ENCODE measurements around the gene SLC22A4. TPM values are rescaled to one million over a fixed set of nuclear protein-coding genes. Genes with fewer than 3 reads are reported as not detected.

SLC22A4 gene
- total RNA-seq, 2 experiments from 2014 or later = 0.10 to 0.28 TPM

DNA sequence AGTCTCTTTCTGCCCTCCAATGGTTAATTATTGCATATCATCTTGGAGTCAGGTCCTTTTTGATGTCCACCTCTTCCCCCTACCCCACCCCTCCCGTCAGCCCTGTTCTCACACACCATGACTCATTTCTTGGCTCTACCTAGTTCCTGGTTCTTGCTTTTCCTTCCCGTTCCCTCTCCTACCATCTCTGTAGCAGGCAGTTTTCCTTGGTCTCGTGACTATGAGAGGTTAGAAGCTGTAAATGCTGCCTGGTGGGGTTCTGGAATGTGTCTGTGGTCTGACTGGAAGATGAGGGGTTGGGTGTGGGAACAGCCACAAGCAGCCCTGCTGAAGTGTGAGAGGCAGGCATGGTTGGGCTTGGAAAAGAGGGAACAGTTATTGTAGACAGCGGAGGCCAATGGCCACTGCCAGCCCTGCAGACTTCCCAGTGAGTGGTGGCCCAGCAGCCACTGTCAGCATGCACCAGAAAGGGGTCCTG is 93.5 kb downstream of the SLC22A4 start:
- Mint-ChIP-seq H3K9me3 (no peaks in the 10 kb centered on the region), H3K27ac (no peak overlapping the region), H3K36me3 (ENCODE audit: low read depth) (peaks cover 4% of the 10 kb centered on the region), H3K4me1 (peaks cover 57% of the 10 kb centered on the region), H3K4me3 (no peak overlapping the region), H3K27me3 (no peaks in the 10 kb centered on the region)
- no peak for DNase-seq
- ChIA-PET POLR2A (interaction anchor here (1.3 to 12.1 kb wide), 6 partner anchors 9 to 111 kb away, joined by 3 to 138 read pairs (median 22); partner anchors contain the start of gene IRF1), CTCF (interaction anchor here (1.6 to 10.8 kb wide), 9 partner anchors 14 to 139 kb away, joined by 4 to 333 read pairs (median 10); partner anchors contain the start of gene IRF1)

DNA sequence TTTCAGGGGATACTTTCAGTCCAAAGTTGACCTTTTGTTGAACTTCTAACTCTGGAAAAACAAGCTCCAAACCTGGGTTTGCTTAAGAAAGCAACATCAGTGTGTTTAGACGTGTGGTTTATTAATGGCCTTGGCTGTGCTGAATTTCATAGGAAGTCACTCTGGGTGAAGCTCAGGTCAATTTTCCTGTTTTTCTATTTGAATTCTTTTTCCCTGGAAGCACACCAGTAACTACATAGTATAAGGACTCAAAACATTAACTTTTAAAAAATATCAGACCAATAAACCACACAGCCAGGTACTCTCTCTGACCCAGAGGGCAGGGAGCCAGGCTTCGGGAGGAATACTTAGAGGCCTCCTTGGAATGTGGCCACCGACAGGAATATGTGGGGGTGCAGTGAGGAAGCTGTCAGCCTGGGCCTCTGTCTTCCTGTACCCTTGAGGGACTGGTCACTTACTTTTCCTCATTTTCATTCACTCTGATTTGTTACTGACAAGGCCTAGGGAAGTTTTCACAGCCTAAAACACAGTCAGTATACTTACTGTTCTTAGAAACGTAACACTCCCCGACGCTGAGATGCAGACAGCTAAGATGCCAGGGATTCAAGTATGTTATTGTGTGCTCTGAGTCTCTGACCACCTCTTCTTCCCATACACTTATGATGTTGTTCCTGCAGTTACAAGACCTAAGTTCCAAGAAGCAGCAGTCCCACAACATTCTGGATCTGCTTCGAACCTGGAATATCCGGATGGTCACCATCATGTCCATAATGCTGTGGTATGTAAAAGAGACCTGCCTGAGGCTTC is 94.3 kb downstream of the SLC22A4 start:
- Mint-ChIP-seq H3K27ac (no peak overlapping the region), H3K4me1 (peaks cover 64% of the 10 kb centered on the region)
- POLR2A ChIA-PET = interaction anchor here (0.9 to 12.1 kb wide), 9 partner anchors 8 to 110 kb away, joined by 3 to 138 read pairs (median 4); partner anchors contain the start of gene IRF1

DNA sequence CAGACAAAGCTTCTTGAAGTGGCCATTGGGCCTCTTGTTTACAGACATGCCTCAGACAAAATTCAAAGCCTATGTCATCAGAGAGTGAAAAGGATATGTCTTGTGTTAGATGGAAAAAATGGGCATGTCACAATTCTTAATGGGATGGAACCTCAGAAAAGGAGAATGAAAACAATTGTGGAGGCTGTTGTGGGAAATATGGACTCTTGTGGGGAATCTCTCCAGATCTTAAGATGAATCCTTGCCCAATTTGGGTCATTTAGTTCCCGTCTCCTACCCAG is 94.8 kb downstream of the SLC22A4 start:
- POLR2A ChIA-PET = interaction anchor here (0.9 to 12.1 kb wide), 9 partner anchors 22 to 110 kb away, joined by 3 to 138 read pairs (median 4); partner anchors contain the start of gene IRF1
- peaks cover 67% of the 10 kb centered on the region for H3K4me1 Mint-ChIP-seq
- no peaks in the 10 kb centered on the region for H3K27me3 Mint-ChIP-seq
- DNase-seq = no peak
- H3K4me3 Mint-ChIP-seq = no peak overlapping the region
- CTCF ChIA-PET = interaction anchor here (1.1 to 10.8 kb wide), 6 partner anchors 22 to 137 kb away, joined by 3 to 333 read pairs (median 9); partner anchors contain the start of gene IRF1
- peaks cover 4% of the 10 kb centered on the region for H3K36me3 Mint-ChIP-seq (ENCODE audit: low read depth)
- no peak overlapping the region for H3K27ac Mint-ChIP-seq
- no peaks in the 10 kb centered on the region for H3K9me3 Mint-ChIP-seq

More for the DNA sequence above, 94.3 kb downstream of the SLC22A4 start:
- CTCF ChIA-PET = interaction anchor here (1.1 to 10.8 kb wide), 8 partner anchors 22 to 138 kb away, joined by 3 to 333 read pairs (median 12); partner anchors contain the start of gene IRF1
- no peak for DNase-seq
- H3K9me3 Mint-ChIP-seq = no peaks in the 10 kb centered on the region
- H3K36me3 Mint-ChIP-seq (ENCODE audit: low read depth) = peaks cover 4% of the 10 kb centered on the region
- H3K27me3 Mint-ChIP-seq = no peaks in the 10 kb centered on the region
- no peak overlapping the region for H3K4me3 Mint-ChIP-seq

DNA sequence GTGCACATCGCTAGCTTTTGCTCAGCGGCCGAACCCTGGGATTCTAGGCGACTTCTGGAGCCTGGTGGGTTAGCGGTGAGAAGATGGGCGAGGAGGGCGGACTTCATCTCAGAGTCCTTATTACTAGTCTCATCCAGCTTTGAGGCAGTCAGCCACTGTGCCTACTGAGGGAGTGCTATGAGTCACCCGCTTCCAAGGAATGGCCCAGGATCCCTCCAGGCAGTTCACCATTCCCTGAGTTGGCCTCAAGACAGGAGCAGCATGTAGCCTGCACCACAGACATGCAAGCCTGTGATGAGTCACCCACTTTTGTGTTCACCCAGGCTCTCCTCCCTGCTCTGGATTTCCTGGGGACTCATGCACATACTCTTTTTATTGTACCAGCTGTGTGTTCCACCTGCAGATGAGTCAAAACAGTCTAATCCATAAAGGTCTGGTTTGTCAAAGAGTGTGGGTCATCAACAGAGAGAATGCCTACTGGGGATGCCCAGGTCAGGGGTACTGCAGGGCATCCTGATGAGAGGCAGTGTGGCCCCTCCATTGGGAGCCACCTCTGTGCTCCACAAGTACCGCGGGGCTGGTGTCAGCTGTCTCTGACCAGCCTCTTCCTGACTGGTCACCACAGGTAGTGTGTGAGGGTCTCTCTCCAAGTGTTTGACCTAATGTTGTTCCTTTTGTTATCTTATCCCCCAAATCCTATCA is 95.5 kb downstream of the SLC22A4 start:
- ChIA-PET POLR2A (interaction anchor here (0.9 to 12.1 kb wide), 8 partner anchors 21 to 109 kb away, joined by 3 to 138 read pairs (median 6); partner anchors contain the start of gene IRF1), CTCF (interaction anchor here (0.9 to 10.8 kb wide), 6 partner anchors 20 to 132 kb away, joined by 3 to 333 read pairs (median 6); partner anchors contain the start of genes IRF1 and SLC22A5)
- Mint-ChIP-seq H3K9me3 (no peaks in the 10 kb centered on the region), H3K4me3 (no peak overlapping the region), H3K4me1 (peaks cover 69% of the 10 kb centered on the region), H3K36me3 (ENCODE audit: low read depth) (peaks cover 6% of the 10 kb centered on the region), H3K27me3 (no peaks in the 10 kb centered on the region), H3K27ac (no peak overlapping the region)
- no peak for DNase-seq

DNA sequence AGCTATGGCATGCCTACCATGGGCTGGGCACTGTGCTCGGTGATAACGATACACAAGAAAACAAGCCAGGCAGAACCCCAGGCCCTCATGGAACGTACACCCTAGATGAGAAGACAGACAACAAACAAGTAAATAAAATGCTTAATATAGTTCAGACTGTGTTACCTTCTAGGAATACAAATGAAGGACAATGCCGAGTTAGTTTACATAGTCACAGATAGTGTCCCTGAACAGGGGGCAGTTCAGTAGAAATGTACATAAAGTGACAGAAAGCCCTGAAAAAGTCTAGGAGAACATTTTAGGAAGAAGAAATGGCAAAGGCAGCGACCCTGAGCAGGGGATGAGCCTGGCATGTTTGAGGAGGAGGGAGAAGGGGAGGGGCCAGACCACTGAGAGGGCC is 97.1 kb downstream of the SLC22A4 start:
- DNase-seq = no peak
- Mint-ChIP-seq H3K9me3 (no peaks in the 10 kb centered on the region), H3K36me3 (ENCODE audit: low read depth) (peaks cover 18% of the 10 kb centered on the region), H3K27me3 (no peaks in the 10 kb centered on the region), H3K27ac (no peak overlapping the region), H3K4me3 (no peak overlapping the region), H3K4me1 (peaks cover 68% of the 10 kb centered on the region)
- POLR2A ChIA-PET = interaction anchor here (1.1 to 12.1 kb wide), 5 partner anchors 20 to 108 kb away, joined by 3 to 138 read pairs (median 34); partner anchors contain the start of gene IRF1
- CTCF ChIA-PET = interaction anchor here (1.8 to 10.8 kb wide), 2 partner anchors 100 to 110 kb away, joined by 5 to 333 read pairs; partner anchors contain the start of gene IRF1

DNA sequence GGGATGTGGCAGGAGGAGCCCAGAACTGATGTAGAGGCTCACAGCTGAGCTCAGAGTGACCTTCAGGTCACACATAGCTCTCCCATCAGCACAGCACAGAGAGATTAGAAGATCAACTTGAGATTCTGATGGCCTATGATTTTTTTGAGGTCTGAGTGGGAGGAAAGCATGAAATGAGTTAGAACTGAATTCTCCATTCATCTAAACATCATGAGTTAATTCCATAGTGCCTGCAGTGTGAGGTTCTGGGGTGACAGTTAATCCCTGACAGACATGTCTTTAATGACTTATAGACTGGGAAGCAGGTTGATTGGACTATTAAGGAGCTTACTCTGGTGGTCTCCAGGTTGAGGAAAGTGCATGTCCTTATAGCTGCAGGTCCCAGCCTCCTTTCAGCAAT is 97.7 kb downstream of the SLC22A4 start:
- CTCF ChIA-PET = interaction anchor here (0.8 to 10.8 kb wide), 4 partner anchors 15 to 109 kb away, joined by 4 to 333 read pairs (median 6); partner anchors contain the start of gene IRF1
- POLR2A ChIA-PET = interaction anchor here (0.8 to 12.1 kb wide), 5 partner anchors 19 to 107 kb away, joined by 3 to 138 read pairs (median 34); partner anchors contain the start of gene IRF1
- Mint-ChIP-seq H3K27me3 (no peaks in the 10 kb centered on the region), H3K36me3 (ENCODE audit: low read depth) (peaks cover 22% of the 10 kb centered on the region), H3K27ac (no peak overlapping the region), H3K9me3 (no peaks in the 10 kb centered on the region), H3K4me1 (peaks cover 68% of the 10 kb centered on the region), H3K4me3 (no peak overlapping the region)
- no peak for DNase-seq

DNA sequence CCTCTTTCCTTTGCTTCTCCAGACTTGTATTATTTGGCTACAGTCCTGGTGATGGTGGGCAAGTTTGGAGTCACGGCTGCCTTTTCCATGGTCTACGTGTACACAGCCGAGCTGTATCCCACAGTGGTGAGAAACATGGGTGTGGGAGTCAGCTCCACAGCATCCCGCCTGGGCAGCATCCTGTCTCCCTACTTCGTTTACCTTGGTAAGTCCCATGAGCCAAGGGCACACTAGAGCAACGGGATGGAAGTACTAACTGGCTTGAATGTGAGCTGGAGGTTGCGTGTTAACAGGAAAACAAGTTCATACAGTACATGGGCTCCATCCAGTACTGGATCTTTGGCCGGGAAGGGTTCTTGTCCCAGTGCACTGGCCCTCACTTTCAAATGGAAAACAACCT is 98.2 kb downstream of the SLC22A4 start:
- peaks cover 68% of the 10 kb centered on the region for H3K4me1 Mint-ChIP-seq
- ChIA-PET POLR2A (interaction anchor here (0.8 to 12.1 kb wide), 5 partner anchors 65 to 106 kb away, joined by 3 to 138 read pairs (median 6); partner anchors contain the start of gene IRF1), CTCF (interaction anchor here (0.8 to 10.8 kb wide), 4 partner anchors 15 to 109 kb away, joined by 4 to 333 read pairs (median 6); partner anchors contain the start of gene IRF1)
- H3K27ac Mint-ChIP-seq = no peak overlapping the region
- no peak overlapping the region for H3K4me3 Mint-ChIP-seq
- no peaks in the 10 kb centered on the region for H3K9me3 Mint-ChIP-seq
- no peak for DNase-seq
- no peaks in the 10 kb centered on the region for H3K27me3 Mint-ChIP-seq
- H3K36me3 Mint-ChIP-seq (ENCODE audit: low read depth) = peaks cover 22% of the 10 kb centered on the region

DNA sequence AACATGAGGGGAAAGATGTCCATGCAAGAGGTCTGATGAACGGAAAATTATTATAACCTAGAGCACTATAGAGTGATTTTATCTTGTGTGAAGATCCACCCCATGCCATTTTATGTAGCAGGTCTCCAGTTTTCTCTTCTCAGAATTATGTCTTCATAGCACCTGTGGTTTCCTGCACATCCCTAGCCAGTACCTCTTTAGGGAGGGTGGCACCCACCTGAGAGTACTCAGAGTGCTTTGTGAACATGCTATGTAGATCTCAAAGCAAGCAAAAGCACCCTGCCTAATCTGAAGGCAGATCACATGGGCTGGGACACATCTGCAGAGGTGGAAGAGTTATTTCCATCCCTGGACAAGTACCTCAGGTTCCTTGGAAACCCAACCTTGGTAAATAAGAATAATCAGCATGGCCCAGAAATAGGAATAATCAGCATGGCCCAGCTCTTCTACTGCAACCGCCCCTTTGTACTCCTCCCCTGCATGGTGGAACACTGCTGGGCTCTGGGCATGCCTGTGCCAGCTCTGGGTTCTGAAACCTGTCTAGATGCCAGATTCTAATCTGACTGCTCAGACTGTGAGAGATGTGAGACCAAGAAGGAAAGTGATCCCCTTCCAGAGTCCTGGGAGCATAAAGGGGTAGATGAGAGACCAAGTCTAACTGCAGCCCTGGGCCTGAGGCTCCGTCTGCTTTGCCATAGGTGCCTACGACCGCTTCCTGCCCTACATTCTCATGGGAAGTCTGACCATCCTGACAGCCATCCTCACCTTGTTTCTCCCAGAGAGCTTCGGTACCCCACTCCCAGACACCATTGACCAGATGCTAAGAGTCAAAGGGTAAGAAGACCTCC is 99.0 kb downstream of the SLC22A4 start:
- Mint-ChIP-seq H3K36me3 (ENCODE audit: low read depth) (peaks cover 22% of the 10 kb centered on the region), H3K4me1 (peaks cover 70% of the 10 kb centered on the region), H3K27me3 (no peaks in the 10 kb centered on the region), H3K9me3 (no peaks in the 10 kb centered on the region), H3K4me3 (no peak overlapping the region), H3K27ac (no peak overlapping the region)
- CTCF ChIA-PET = interaction anchor here (0.9 to 1.4 kb wide), 2 partner anchors 14 to 107 kb away, joined by 3 to 8 read pairs; no protein-coding TSS in a partner anchor
- POLR2A ChIA-PET = interaction anchor here (0.9 to 12.1 kb wide), 3 partner anchors 73 to 106 kb away, joined by 3 to 138 read pairs (median 19); partner anchors contain the start of gene IRF1
- no peak for DNase-seq

Other genes with a start within 250 kb of the SLC22A4 start
- 1 to 10 TPM; 1.4 to 1.6 TPM for gene IL3, start 233.7 kb upstream of the SLC22A4 start, total RNA-seq
- gene CSF2, start 220.6 kb upstream of the SLC22A4 start, total RNA-seq = 10 to 100 TPM; 30.8 to 32.7 TPM
- gene P4HA2, start 66.5 kb upstream of the SLC22A4 start, total RNA-seq = 10 to 100 TPM in 1 of 2 experiments, 1 to 10 TPM in 1; 9.7 to 10.5 TPM
- gene PDLIM4, start 36.7 kb upstream of the SLC22A4 start, total RNA-seq = not detected
- 1 to 10 TPM; 2.7 to 3.3 TPM for gene SLC22A5, start 75.3 kb downstream of the SLC22A4 start, total RNA-seq
- gene IRF1, start 196.4 kb downstream of the SLC22A4 start, total RNA-seq = 100 to 1,000 TPM; 231 to 239 TPM
- 1 to 10 TPM; 2.6 to 3.3 TPM for gene IL5, start 249.1 kb downstream of the SLC22A4 start, total RNA-seq